Measurements from ENCODE around the gene HHIPL1. TPM values are rescaled to one million over a fixed set of nuclear protein-coding genes. Genes with fewer than 3 reads are reported as not detected.

The HHIPL1 gene
- total RNA-seq, 1 experiment from 2014 or later: 2.6 TPM

- H2BK15ac ChIP-seq (ENCODE audit: low read depth, low read length): no peak overlapping the region
- no peak overlapping the region for H3K18ac ChIP-seq (ENCODE audit: insufficient read length, low read depth, low read length)
- no peaks in the 10 kb centered on the region for H3K79me2 ChIP-seq (ENCODE audit: insufficient read depth, low read length)
- H2AFZ ChIP-seq (ENCODE audit: low read length): no peak overlapping the region
- Mint-ChIP-seq H3K4me1 (peaks cover 20 to 34% of the 10 kb centered on the region in 2 experiments), H3K4me3 (peak overlapping the region; percentile 36 to 80), H3K27me3 (ENCODE audit: low read depth) (peaks cover 16% of the 10 kb centered on the region), H3K27ac (no peak overlapping the region; a peak in 1 of 7 replicates), H3K9me3 (no peaks in the 10 kb centered on the region), H3K36me3 (ENCODE audit: insufficient read depth in 1 of 3, low read depth in 3 of 3) (no peaks in the 10 kb centered on the region)
- no peak overlapping the region for H3K14ac ChIP-seq (ENCODE audit: insufficient read depth, low read length)
- H4K8ac ChIP-seq (replicated peaks; ENCODE audit: insufficient read length, low read depth, low read length): no peak overlapping the region
- no peaks in the 10 kb centered on the region for H3K4me1 ChIP-seq (ENCODE audit: insufficient read depth, low read length)
- H3K23me2 ChIP-seq (ENCODE audit: insufficient read length, low read depth, low read length, poor library complexity, severe bottlenecking): peaks cover 8% of the 10 kb centered on the region
- no peak overlapping the region for H2AK5ac ChIP-seq (ENCODE audit: insufficient read length, low read length)
- peak; percentile 15 for DNase-seq
- WGBS (ENCODE audit: extremely low coverage, insufficient read length, low lambda C conversion rate): no CpG with 5 or more reads among the region's 1 CpG
- no peak overlapping the region for H3K27ac ChIP-seq (ENCODE audit: insufficient read length, low read depth, low read length)
- H4K20me1 ChIP-seq (ENCODE audit: control insufficient read depth, insufficient read depth, insufficient read length): no peaks in the 10 kb centered on the region
- H2BK12ac ChIP-seq (ENCODE audit: insufficient read length, low read depth, low read length): no peak overlapping the region
- no peak overlapping the region for H2BK20ac ChIP-seq (ENCODE audit: low read depth, low read length, poor library complexity, severe bottlenecking)
- no peaks in the 10 kb centered on the region for H3K9me3 ChIP-seq (ENCODE audit: control insufficient read depth, low read depth, low read length)
- no peak overlapping the region for H3T11ph ChIP-seq (ENCODE audit: low read length)
- H3K4ac ChIP-seq (ENCODE audit: low read depth, low read length): no peak overlapping the region
- H3K9ac ChIP-seq (ENCODE audit: extremely low read depth, insufficient read length, low read length): no peak overlapping the region
- H4K5ac ChIP-seq (ENCODE audit: insufficient read length, low read depth, low read length): no peak overlapping the region
- no peak overlapping the region for H3K56ac ChIP-seq (ENCODE audit: insufficient read length, low read depth, low read length)
- H3K79me1 ChIP-seq (ENCODE audit: insufficient read depth, low read depth, low read length, poor library complexity, severe bottlenecking): no peaks in the 10 kb centered on the region
- H2BK120ac ChIP-seq (ENCODE audit: low read depth, low read length, poor library complexity, severe bottlenecking): no peak overlapping the region
- no peak overlapping the region for H3K4me2 ChIP-seq (ENCODE audit: insufficient read depth, insufficient read length, low read length)
- H4K91ac ChIP-seq (ENCODE audit: insufficient read length, low read depth, low read length): no peak overlapping the region
- no peak overlapping the region for H2BK5ac ChIP-seq (ENCODE audit: insufficient read length, low read length)
- TF ChIP-seq CTCF (conservative IDR thresholded peaks at IDR 0.05): no peak
- H3K27me3 ChIP-seq (ENCODE audit: insufficient read depth, low read length): no peaks in the 10 kb centered on the region
- no peak overlapping the region for H3K23ac ChIP-seq (ENCODE audit: insufficient read length, low read depth, low read length)
Measured at GRCh38 chr14:99685596-99685995, 40.7 kb downstream of the HHIPL1 start.

Measured in H9 (cell line).